ENCODE results near the gene EGFL7.
A peak's percentile ranks its signal among the peaks of the same experiment; 100 is the strongest.

Gene EGFL7

DNA sequence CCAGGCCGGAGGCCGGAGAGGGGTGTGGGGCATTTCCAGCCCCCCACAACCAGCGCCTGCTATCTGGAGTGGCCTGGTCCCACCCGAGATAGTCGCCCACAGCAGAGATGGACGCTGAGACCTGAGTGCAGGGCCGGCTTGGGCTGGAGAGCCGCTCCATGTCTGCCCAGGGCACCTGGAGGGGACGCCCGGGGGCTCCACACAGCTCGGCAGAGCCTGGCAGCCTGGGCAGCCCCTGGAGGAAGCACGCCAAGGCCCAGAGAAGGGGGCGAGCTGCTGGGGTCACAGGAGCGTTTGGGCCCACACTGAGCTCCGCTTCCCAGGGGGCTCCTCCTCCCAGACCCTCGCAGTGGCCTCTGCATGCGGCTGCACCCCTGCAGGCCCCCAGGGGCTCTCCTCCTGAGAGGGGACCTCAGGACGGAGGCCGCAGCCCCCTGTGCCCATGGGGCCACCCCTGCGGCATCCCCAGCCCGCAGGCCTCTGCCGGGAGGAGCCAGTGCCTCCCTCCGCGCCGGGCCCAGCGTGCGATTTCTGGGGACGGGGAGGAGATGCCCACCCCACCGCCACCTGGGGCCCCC is 42.2 kb upstream of the EGFL7 start:
- Histone ChIP-seq H3K27ac (ENCODE audit: low read length, poor library complexity, severe bottlenecking) (no peak overlapping the region), H4K91ac (ENCODE audit: low read length) (peak overlapping the region; percentile 94), H2AFZ (ENCODE audit: low read depth, low read length) (no peak overlapping the region)

GRCh38 chr9:136621019-136621733 is 41.5 kb upstream of the EGFL7 start:
- Histone ChIP-seq H3K36me3 (ENCODE audit: control insufficient read depth in 1 of 2, insufficient read depth in 2 of 2, low read depth in 1 of 2, low read length in 2 of 2) (no peaks in the 10 kb centered on the region), H2BK12ac (ENCODE audit: low read length in 2 of 2) (peak overlapping the region; percentile 84 to 94), H4K91ac (ENCODE audit: low read length) (peak overlapping the region; percentile 94), H3K4me3 (ENCODE audit: insufficient read depth in 1 of 2, low read depth in 1 of 2, low read length in 2 of 2) (no peak overlapping the region), H4K8ac (ENCODE audit: low read length) (peak overlapping the region; percentile 45), H3K9me3 (ENCODE audit: control insufficient read depth, low read length) (no peaks in the 10 kb centered on the region), H3K14ac (ENCODE audit: low read length in 2 of 2) (no peak overlapping the region), H2BK5ac (ENCODE audit: low read depth, low read length, poor library complexity, severe bottlenecking) (no peak overlapping the region), H3K4me1 (ENCODE audit: control insufficient read depth, insufficient read depth, low read depth, low read length) (peaks cover 93% of the 10 kb centered on the region), H3K4me2 (ENCODE audit: low read length, poor library complexity, severe bottlenecking) (no peak overlapping the region), H2AK5ac (ENCODE audit: low read length, severe bottlenecking) (no peak overlapping the region), H3K23ac (ENCODE audit: low read length in 2 of 2) (no peak overlapping the region), H2BK15ac (ENCODE audit: low read depth, poor library complexity, severe bottlenecking) (peak overlapping the region; percentile 97), H3K18ac (ENCODE audit: low read depth in 1 of 2, low read length in 2 of 2) (peak overlapping the region; percentile 92), H3K79me1 (replicated peaks; ENCODE audit: low read length, poor library complexity, severe bottlenecking) (no peaks in the 10 kb centered on the region), H3K4ac (ENCODE audit: low read depth in 1 of 2, low read length in 2 of 2) (peak overlapping the region; percentile 81 to 90), H3K9ac (ENCODE audit: low read length) (no peak overlapping the region), H3K27ac (ENCODE audit: low read length, poor library complexity, severe bottlenecking) (no peak overlapping the region), H2AFZ (ENCODE audit: low read depth, low read length) (no peak overlapping the region), H2BK120ac (ENCODE audit: low read depth, low read length) (peak overlapping the region; percentile 94), H3K27me3 (ENCODE audit: control insufficient read depth in 1 of 2, insufficient read depth in 1 of 2, low read length in 2 of 2) (peaks cover 0 to 22% of the 10 kb centered on the region in 2 experiments)
- 75% methylated on average over 31 of the region's 34 CpGs for WGBS
- no peak for DNase-seq

More for the DNA sequence above, 42.2 kb upstream of the EGFL7 start:
- H3K4me1 ChIP-seq (ENCODE audit: control insufficient read depth, insufficient read depth, low read depth, low read length) = peaks cover 93% of the 10 kb centered on the region
- no peak overlapping the region for H2BK5ac ChIP-seq (ENCODE audit: low read depth, low read length, poor library complexity, severe bottlenecking)
- no peak overlapping the region for H3K23ac ChIP-seq (ENCODE audit: low read length in 2 of 2)
- no peak overlapping the region for H2AK5ac ChIP-seq (ENCODE audit: low read length, severe bottlenecking)
- no peak overlapping the region for H3K4me3 ChIP-seq (ENCODE audit: insufficient read depth in 1 of 2, low read depth in 1 of 2, low read length in 2 of 2)
- H3K4me2 ChIP-seq (ENCODE audit: low read length, poor library complexity, severe bottlenecking) = no peak overlapping the region
- peaks cover 0 to 20% of the 10 kb centered on the region in 2 experiments for H3K27me3 ChIP-seq (ENCODE audit: control insufficient read depth in 1 of 2, insufficient read depth in 1 of 2, low read length in 2 of 2)
- peak overlapping the region; percentile 94 for H2BK120ac ChIP-seq (ENCODE audit: low read depth, low read length)
- no peak overlapping the region for H3K14ac ChIP-seq (ENCODE audit: low read length in 2 of 2)
- peak overlapping the region; percentile 59 to 93 for H2BK12ac ChIP-seq (ENCODE audit: low read length in 2 of 2)
- H3K36me3 ChIP-seq (ENCODE audit: control insufficient read depth in 1 of 2, insufficient read depth in 2 of 2, low read depth in 1 of 2, low read length in 2 of 2) = no peaks in the 10 kb centered on the region
- no peaks in the 10 kb centered on the region for H3K79me1 ChIP-seq (replicated peaks; ENCODE audit: low read length, poor library complexity, severe bottlenecking)
- 94% methylated on average over 28 of the region's 29 CpGs for WGBS
- DNase-seq = no peak
- H3K18ac ChIP-seq (ENCODE audit: low read depth in 1 of 2, low read length in 2 of 2) = peak overlapping the region; percentile 92
- H3K9ac ChIP-seq (ENCODE audit: low read length) = no peak overlapping the region
- H4K8ac ChIP-seq (ENCODE audit: low read length) = peak overlapping the region; percentile 85
- H3K4ac ChIP-seq (ENCODE audit: low read depth in 1 of 2, low read length in 2 of 2) = peak overlapping the region; percentile 81 to 90
- no peaks in the 10 kb centered on the region for H3K9me3 ChIP-seq (ENCODE audit: control insufficient read depth, low read length)
- H2BK15ac ChIP-seq (ENCODE audit: low read depth, poor library complexity, severe bottlenecking) = peak overlapping the region; percentile 97

DNA sequence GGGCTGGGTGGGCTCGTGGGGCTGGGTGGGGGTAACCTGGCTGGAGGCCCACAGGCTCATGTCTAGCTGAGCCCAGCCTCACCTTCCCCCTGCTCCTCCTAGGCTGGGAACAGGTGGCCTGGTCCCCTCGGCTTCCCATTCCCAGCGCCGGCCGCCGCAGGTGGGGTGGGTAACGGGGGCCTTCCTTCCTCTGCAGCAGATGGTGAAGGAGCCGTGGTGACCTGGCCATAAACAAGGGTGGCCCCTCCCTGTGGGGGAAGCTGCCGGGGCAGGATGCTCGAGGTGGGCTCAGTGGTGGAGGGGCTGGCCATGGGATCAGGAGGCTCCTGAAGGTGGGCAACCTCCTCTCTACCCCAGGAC is 41.0 kb upstream of the EGFL7 start:
- Histone ChIP-seq H3K4me1 (ENCODE audit: control insufficient read depth, insufficient read depth, low read depth, low read length) (peaks cover 88% of the 10 kb centered on the region), H4K91ac (ENCODE audit: low read length) (peak overlapping the region; percentile 94), H4K8ac (ENCODE audit: low read length) (peak overlapping the region; percentile 15), H3K4me2 (ENCODE audit: low read length, poor library complexity, severe bottlenecking) (no peak overlapping the region), H2BK15ac (ENCODE audit: low read depth, poor library complexity, severe bottlenecking) (peak overlapping the region; percentile 38), H3K9me3 (ENCODE audit: control insufficient read depth, low read length) (no peaks in the 10 kb centered on the region), H3K18ac (ENCODE audit: low read depth in 1 of 2, low read length in 2 of 2) (peak overlapping the region in 1 of 2 experiments; percentile 92), H2AK5ac (ENCODE audit: low read length, severe bottlenecking) (no peak overlapping the region), H3K27me3 (ENCODE audit: control insufficient read depth in 1 of 2, insufficient read depth in 1 of 2, low read length in 2 of 2) (peaks cover 0 to 22% of the 10 kb centered on the region in 2 experiments), H2BK12ac (ENCODE audit: low read length in 2 of 2) (peak overlapping the region in 1 of 2 experiments; percentile 84), H2BK120ac (ENCODE audit: low read depth, low read length) (peak overlapping the region; percentile 87), H3K27ac (ENCODE audit: low read length, poor library complexity, severe bottlenecking) (no peak overlapping the region), H3K79me1 (replicated peaks; ENCODE audit: low read length, poor library complexity, severe bottlenecking) (no peaks in the 10 kb centered on the region), H2BK5ac (ENCODE audit: low read depth, low read length, poor library complexity, severe bottlenecking) (no peak overlapping the region), H3K23ac (ENCODE audit: low read length in 2 of 2) (no peak overlapping the region), H3K4ac (ENCODE audit: low read depth in 1 of 2, low read length in 2 of 2) (peak overlapping the region; percentile 3 to 90), H3K4me3 (ENCODE audit: insufficient read depth in 1 of 2, low read depth in 1 of 2, low read length in 2 of 2) (no peak overlapping the region), H3K14ac (ENCODE audit: low read length in 2 of 2) (no peak overlapping the region), H2AFZ (ENCODE audit: low read depth, low read length) (no peak overlapping the region), H3K36me3 (ENCODE audit: control insufficient read depth in 1 of 2, insufficient read depth in 2 of 2, low read depth in 1 of 2, low read length in 2 of 2) (no peaks in the 10 kb centered on the region), H3K9ac (ENCODE audit: low read length) (no peak overlapping the region)
- no peak for DNase-seq
- 80% methylated on average over 9 of the region's 10 CpGs for WGBS

DNA sequence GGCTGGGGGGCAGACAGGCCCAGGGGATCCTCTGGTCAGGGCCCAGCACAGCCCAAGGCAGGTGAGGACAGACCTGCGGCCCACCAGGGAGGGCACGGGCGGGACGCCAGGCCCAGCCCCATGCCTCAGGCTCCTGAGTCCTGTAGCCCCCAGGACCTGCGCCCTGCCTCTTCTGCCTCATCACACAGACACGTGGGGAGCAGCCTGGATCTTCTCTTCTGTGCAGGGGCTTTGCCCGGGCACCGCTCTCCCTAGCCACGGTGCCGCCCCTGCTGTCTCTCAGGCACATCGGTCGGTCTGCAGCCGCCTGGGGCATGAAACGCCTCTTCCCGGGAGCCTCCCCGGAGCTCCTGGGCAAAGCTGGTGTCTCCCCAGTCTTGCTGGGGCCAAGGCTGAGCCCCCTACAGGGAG is 40.2 kb upstream of the EGFL7 start:
- H3K79me1 ChIP-seq (replicated peaks; ENCODE audit: low read length, poor library complexity, severe bottlenecking) = no peaks in the 10 kb centered on the region
- peak overlapping the region; percentile 94 for H2BK15ac ChIP-seq (ENCODE audit: low read depth, poor library complexity, severe bottlenecking)
- peak overlapping the region; percentile 93 for H2BK120ac ChIP-seq (ENCODE audit: low read depth, low read length)
- peak overlapping the region; percentile 61 to 82 for H3K18ac ChIP-seq (ENCODE audit: low read depth in 1 of 2, low read length in 2 of 2)
- H2AFZ ChIP-seq (ENCODE audit: low read depth, low read length) = no peak overlapping the region
- peaks cover 0 to 26% of the 10 kb centered on the region in 2 experiments for H3K27me3 ChIP-seq (ENCODE audit: control insufficient read depth in 1 of 2, insufficient read depth in 1 of 2, low read length in 2 of 2)
- H3K9ac ChIP-seq (ENCODE audit: low read length) = no peak overlapping the region
- peak overlapping the region; percentile 82 for H2AK5ac ChIP-seq (ENCODE audit: low read length, severe bottlenecking)
- H3K4me1 ChIP-seq (ENCODE audit: control insufficient read depth, insufficient read depth, low read depth, low read length) = peaks cover 80% of the 10 kb centered on the region
- no peak overlapping the region for H3K4me2 ChIP-seq (ENCODE audit: low read length, poor library complexity, severe bottlenecking)
- no peak overlapping the region for H3K4me3 ChIP-seq (ENCODE audit: insufficient read depth in 1 of 2, low read depth in 1 of 2, low read length in 2 of 2)
- no peak overlapping the region for H3K23ac ChIP-seq (ENCODE audit: low read length in 2 of 2)
- H3K14ac ChIP-seq (ENCODE audit: low read length in 2 of 2) = no peak overlapping the region
- H4K8ac ChIP-seq (ENCODE audit: low read length) = no peak overlapping the region
- H2BK12ac ChIP-seq (ENCODE audit: low read length in 2 of 2) = peak overlapping the region; percentile 72 to 84
- WGBS = 89% methylated on average over 16 of the region's 16 CpGs
- H3K27ac ChIP-seq (ENCODE audit: low read length, poor library complexity, severe bottlenecking) = no peak overlapping the region
- peak overlapping the region; percentile 21 to 49 for H3K4ac ChIP-seq (ENCODE audit: low read depth in 1 of 2, low read length in 2 of 2)
- peak overlapping the region; percentile 96 for H4K91ac ChIP-seq (ENCODE audit: low read length)
- H3K9me3 ChIP-seq (ENCODE audit: control insufficient read depth, low read length) = no peaks in the 10 kb centered on the region
- no peak for DNase-seq
- no peak overlapping the region for H2BK5ac ChIP-seq (ENCODE audit: low read depth, low read length, poor library complexity, severe bottlenecking)
- H3K36me3 ChIP-seq (ENCODE audit: control insufficient read depth in 1 of 2, insufficient read depth in 2 of 2, low read depth in 1 of 2, low read length in 2 of 2) = no peaks in the 10 kb centered on the region

All from mesenchymal stem cell (in vitro differentiated cells and primary cell).